Measurements from ENCODE around the gene RC3H1.

Gene RC3H1

GRCh38 chr1:173884701-173885100, 137.5 kb downstream of the RC3H1 start:
- DNase-seq = no peak

All from NCI-H226 (cell line).